NK-92 (cell line): Measurements from ENCODE around the gene CLIP1.
"Not testable (repeated sequence)": the region's sequence is repeated elsewhere in the genome, so short reads cannot be mapped to it uniquely, and the experiment has no call there.

ENCODE experiments used
- DNase-seq: peaks from one replicate; lab custom pipeline; 2025; ENCODE audit not compliant: unreplicated experiment; lab: John Stamatoyannopoulos, UW

The CLIP1 gene

GRCh38 chr12:122362755-122363154 is 59.7 kb downstream of the CLIP1 start:
- DNase-seq: no peak

- not testable (repeated sequence) for DNase-seq
Observed at GRCh38 chr12:122358403-122358802, 64.1 kb downstream of the CLIP1 start.

GRCh38 chr12:122357536-122357935 is 64.9 kb downstream of the CLIP1 start:
- not testable (repeated sequence) for DNase-seq

GRCh38 chr12:122356991-122357390 is 65.5 kb downstream of the CLIP1 start:
- not testable (repeated sequence) for DNase-seq

- peak; percentile 15 for DNase-seq
Observed at GRCh38 chr12:122356192-122356635, 66.3 kb downstream of the CLIP1 start.

- DNase-seq: no peak
Observed at GRCh38 chr12:122355706-122356105, 66.8 kb downstream of the CLIP1 start.

- DNase-seq: no peak
Observed at GRCh38 chr12:122354958-122355641, 67.4 kb downstream of the CLIP1 start.

- DNase-seq: no peak
Observed at GRCh38 chr12:122352394-122352793, 70.1 kb downstream of the CLIP1 start.

- no peak for DNase-seq
Observed at GRCh38 chr12:122350141-122350848, 72.2 kb downstream of the CLIP1 start.

- no peak for DNase-seq
Observed at GRCh38 chr12:122349078-122349477, 73.4 kb downstream of the CLIP1 start.

GRCh38 chr12:122348505-122348904 is 74.0 kb downstream of the CLIP1 start:
- DNase-seq: no peak

- no peak for DNase-seq
Observed at GRCh38 chr12:122346054-122346453, 76.4 kb downstream of the CLIP1 start.

- DNase-seq: no peak
Observed at GRCh38 chr12:122345042-122345441, 77.4 kb downstream of the CLIP1 start.

GRCh38 chr12:122336015-122336946 is 86.2 kb downstream of the CLIP1 start:
- DNase-seq: no peak

- no peak for DNase-seq
Observed at GRCh38 chr12:122333142-122334087, 89.1 kb downstream of the CLIP1 start.

GRCh38 chr12:122327494-122328385 is 94.7 kb downstream of the CLIP1 start:
- no peak for DNase-seq

- no peak for DNase-seq
Observed at GRCh38 chr12:122327014-122327413, 95.5 kb downstream of the CLIP1 start.

- DNase-seq: no peak
Observed at GRCh38 chr12:122326586-122326985, 95.9 kb downstream of the CLIP1 start.

GRCh38 chr12:122323311-122324019 is 99.0 kb downstream of the CLIP1 start:
- DNase-seq: no peak
